Ascending aorta (tissue), 2 donors: ENCODE data around the gene ARIH1. TPM values are rescaled to one million over a fixed set of nuclear protein-coding genes. Genes with fewer than 3 reads are reported as not detected.

Experiments
- DNase-seq, 2 donors: peaks; one replicate each; pipeline ENCODE4 v3.0.0-alpha.2; 2019; ENCODE audit warnings: low spot score in 2 of 2
- H3K27ac ChIP-seq, 2 donors: fragments of 200-600 bp; sonication (generic); one replicate each; pipeline ENCODE4 v1.5.1; 2016 to 2017; ENCODE audit warnings: mild to moderate bottlenecking in 1 of 2
- H3K27me3 ChIP-seq: fragments of 200-600 bp; sonication (generic); one replicate; pipeline ENCODE4 v1.5.1; 2017
- H3K36me3 ChIP-seq, 2 donors: fragments of 200-600 bp; sonication (generic); one replicate each; pipeline ENCODE4 v1.5.1; 2016
- H3K4me1 ChIP-seq, 2 donors: fragments of 200-600 bp; sonication (generic); one replicate each; pipeline ENCODE4 v1.5.1; 2016 to 2017; ENCODE audit warnings: mild to moderate bottlenecking in 1 of 2
- H3K4me3 ChIP-seq, 2 donors: fragments of 200-600 bp; sonication (generic); one replicate each; pipeline ENCODE4 v1.5.1; 2016 to 2017; ENCODE audit warnings: mild to moderate bottlenecking in 1 of 2
- H3K9me3 ChIP-seq, 2 donors: fragments of 200-600 bp; sonication (generic); one replicate each; pipeline ENCODE4 v1.5.1; 2016
- CTCF ChIP-seq, 3 experiments: fragments of 200-600 bp in 2 of 3; fragments of 450-650 bp in 1 of 3; sonication (generic) in 2 of 3; IDR thresholded peaks; one replicate each; pipeline ENCODE4 v1.5.1; 2016 to 2019; ENCODE audit warnings: antibody characterized with exemption in 3 of 3, mild to moderate bottlenecking in 1 of 3, moderate library complexity in 1 of 3
- intact Hi-C: fragments of 100-400 bp; cut with DNase I; formaldehyde crosslinking; loops from one replicate; pipeline ENCODE4 v1.15.1; 2023
- total RNA-seq: library from RNA; depleted of rRNA; stranded (reverse); fragments of >200 nt; gene quantifications from one replicate; pipeline ENCODE4 v1.1.0, GENCODE V29; 2016

The ARIH1 gene
- total RNA-seq, 1 donor from 2014 or later: 109 TPM

- intact Hi-C loops: no loop called here
- Histone ChIP-seq H3K36me3 (no peaks in the 10 kb centered on the region), H3K27me3 (no peaks in the 10 kb centered on the region), H3K9me3 (no peaks in the 10 kb centered on the region), H3K4me3 (no peak overlapping the region), H3K27ac (no peak overlapping the region), H3K4me1 (peaks cover 0 to 32% of the 10 kb centered on the region in 2 donors)
- no peak for DNase-seq
- no peak for TF ChIP-seq CTCF (IDR thresholded peaks at IDR 0.05)
Measured at GRCh38 chr15:72496783-72497182, 22.7 kb downstream of the ARIH1 start.

- Histone ChIP-seq H3K36me3 (no peaks in the 10 kb centered on the region), H3K4me3 (no peak overlapping the region), H3K9me3 (no peaks in the 10 kb centered on the region), H3K27me3 (no peaks in the 10 kb centered on the region), H3K4me1 (peaks cover 0 to 27% of the 10 kb centered on the region in 2 donors), H3K27ac (no peak overlapping the region)
- no peak for DNase-seq
- intact Hi-C loops: no loop called here
- TF ChIP-seq CTCF (IDR thresholded peaks at IDR 0.05): no peak
Measured at GRCh38 chr15:72497402-72497801, 23.3 kb downstream of the ARIH1 start.

- Histone ChIP-seq H3K9me3 (no peaks in the 10 kb centered on the region), H3K36me3 (no peaks in the 10 kb centered on the region), H3K27ac (no peak overlapping the region), H3K27me3 (no peaks in the 10 kb centered on the region), H3K4me3 (no peak overlapping the region), H3K4me1 (peaks cover 0 to 2% of the 10 kb centered on the region in 2 donors)
- intact Hi-C loops: no loop called here
- DNase-seq: no peak
- TF ChIP-seq CTCF (IDR thresholded peaks at IDR 0.05): no peak
Measured at GRCh38 chr15:72502220-72502809, 28.2 kb downstream of the ARIH1 start.

- no peak overlapping the region for H3K4me3 ChIP-seq
- H3K36me3 ChIP-seq: no peaks in the 10 kb centered on the region
- H3K27ac ChIP-seq: no peak overlapping the region
- H3K4me1 ChIP-seq: peaks cover 0 to 2% of the 10 kb centered on the region in 2 donors
- DNase-seq: no peak
- intact Hi-C loops: no loop called here
- no peaks in the 10 kb centered on the region for H3K27me3 ChIP-seq
- TF ChIP-seq CTCF (IDR thresholded peaks at IDR 0.05): no peak
- H3K9me3 ChIP-seq: no peaks in the 10 kb centered on the region
Measured at GRCh38 chr15:72503147-72503546, 29.0 kb downstream of the ARIH1 start.

GRCh38 chr15:72507402-72508092 is 33.4 kb downstream of the ARIH1 start:
- no peak overlapping the region for H3K4me3 ChIP-seq
- H3K9me3 ChIP-seq: no peaks in the 10 kb centered on the region
- H3K4me1 ChIP-seq: peaks cover 0 to 5% of the 10 kb centered on the region in 2 donors

More at GRCh38 chr15:72507402-72508092, 33.4 kb downstream of the ARIH1 start:
- H3K27me3 ChIP-seq: no peaks in the 10 kb centered on the region
- TF ChIP-seq CTCF (IDR thresholded peaks at IDR 0.05): no peak
- DNase-seq: no peak
- intact Hi-C loops: no loop called here
- no peaks in the 10 kb centered on the region for H3K36me3 ChIP-seq
- no peak overlapping the region for H3K27ac ChIP-seq
